Adrenal gland (tissue), 12 donors: Measurements from ENCODE around the gene SYTL3. TPM values are rescaled to one million over a fixed set of nuclear protein-coding genes. Genes with fewer than 3 reads are reported as not detected.

Experiments
- microRNA-seq, 3 donors: library from miRNA; unstranded; fragments of <30 nt; microRNA quantifications; one replicate each; pipeline ENCODE4, GENCODE V29; 2017 to 2020
- polyA plus RNA-seq, 3 donors: library from polyadenylated mRNA; stranded (reverse); fragments of 200-250 nt in 2 of 3; fragments of 350-450 nt in 1 of 3; fragmentation: Illumina TruSeq in 1 of 3; extraction: RNeasy Lipid Tissue Mini Kit (QIAGEN cat#74804) in 1 of 3; gene quantifications; one replicate each; pipeline ENCODE4 v1.2.3, GENCODE V29; 2013 to 2014
- small RNA-seq, 2 donors: library from RNA; depleted of rRNA; stranded (forward); fragments of <200 nt; gene quantifications; one replicate each; pipeline ENCODE3, GENCODE V24; 2016
- total RNA-seq, 9 donors: library from RNA; depleted of rRNA in 4 of 9; stranded (reverse); fragments of >200 nt in 4 of 9; fragments of 120-200 nt in 1 of 9; fragmentation: NEBNext Ultra II Directional in 1 of 9; extraction: Animal tissue kit (Norgen Biotek cat#: 25700) in 1 of 9; gene quantifications; one replicate each; pipeline versions ENCODE4 v1.1.0 to v1.2.4, GENCODE V29; 2013 to 2023
- donor health status: healthy with polysubstance abuse.
- donor health status: Bipolar disorder and iron deficiency.
- donor health status: DM: yes; HTN: yes; CAD: no.
- donor health status: DM: no; HTN: no; CAD: no.
- donor health status: DM: no; HTN: no; CAD: no.
- donor health status: DM: yes; HTN: yes; CAD: no.

Gene SYTL3
- total and polyA plus RNA-seq, 12 donors, result 0.94 to 3.9 (median 2.1) TPM

Small RNA genes within 50 kb of the gene (microRNA-seq; reads per million reads assigned to microRNA genes)
- gene MIR3918 (0 to 0.45 (median 0.28) reads per million in 3 donors), gene MIR7161 (0 reads per million in 3 donors)

Small RNA genes within 50 kb of the gene (small RNA-seq; reads per million reads assigned to genes)
- gene MIR3918 (0 reads per million in 2 donors), gene MIR7161 (0 reads per million in 2 donors)

Other genes starting within 250 kb of the SYTL3 start
- gene TMEM181, start 90.0 kb upstream of the SYTL3 start, total RNA-seq, result 10 to 100 TPM; 12.9 to 29.1 (median 22.1) TPM
- gene TMEM181, start 90.0 kb upstream of the SYTL3 start, polyA plus RNA-seq, result 10 to 100 TPM in 2 of 3 donors, 1 to 10 TPM in 1; 8.8 to 23.3 (median 14.0) TPM
- gene DYNLT1, start 5.3 kb upstream of the SYTL3 start, total RNA-seq, result 100 to 1,000 TPM in 6 of 9 donors, 10 to 100 TPM in 3; 72.4 to 159 (median 125) TPM
- 100 to 1,000 TPM; 107 to 264 (median 128) TPM for gene DYNLT1, start 5.3 kb upstream of the SYTL3 start, polyA plus RNA-seq
- gene EZR, start 169.3 kb downstream of the SYTL3 start, total RNA-seq, result 100 to 1,000 TPM; 190 to 476 (median 386) TPM
- 100 to 1,000 TPM in 2 of 3 donors, 10 to 100 TPM in 1; 80.3 to 355 (median 132) TPM for gene EZR, start 169.3 kb downstream of the SYTL3 start, polyA plus RNA-seq